SH-SY5Y (cell line): ENCODE results near the gene MMP3.

Experiments
- GATA2 ChIP-seq: IDR thresholded peaks from 2 replicates; pipeline ENCODE4 v1.6.1; 2011; ENCODE audit warnings: mild to moderate bottlenecking, low read depth, low read length
- GATA3 ChIP-seq: IDR thresholded peaks from 2 replicates; pipeline ENCODE4 v1.6.1; 2011; ENCODE audit warnings: low read depth, mild to moderate bottlenecking, low read length, moderate library complexity

The MMP3 gene

GRCh38 chr11:102812188-102812587 is 31.2 kb downstream of the MMP3 start:
- TF ChIP-seq GATA3, result no peak
- no peak for TF ChIP-seq GATA2

GRCh38 chr11:102810950-102811660 is 32.3 kb downstream of the MMP3 start:
- TF ChIP-seq GATA3 (no peak), GATA2 (no peak)

- TF ChIP-seq GATA2 (no peak), GATA3 (no peak)
Measured at GRCh38 chr11:102809971-102810370, 33.4 kb downstream of the MMP3 start.

GRCh38 chr11:102807921-102808320 is 35.5 kb downstream of the MMP3 start:
- TF ChIP-seq GATA3 (no peak), GATA2 (no peak)

GRCh38 chr11:102806296-102806695 is 37.1 kb downstream of the MMP3 start:
- TF ChIP-seq GATA3 (no peak), GATA2 (no peak)

- no peak for TF ChIP-seq GATA3
- no peak for TF ChIP-seq GATA2
Measured at GRCh38 chr11:102802341-102802740, 41.1 kb downstream of the MMP3 start.

GRCh38 chr11:102800767-102801166 is 42.6 kb downstream of the MMP3 start:
- TF ChIP-seq GATA3, result no peak
- no peak for TF ChIP-seq GATA2

- no peak for TF ChIP-seq GATA3
- TF ChIP-seq GATA2, result no peak
Measured at GRCh38 chr11:102799681-102800340, 43.6 kb downstream of the MMP3 start.

- no peak for TF ChIP-seq GATA2
- TF ChIP-seq GATA3, result no peak
Measured at GRCh38 chr11:102798012-102798746, 45.2 kb downstream of the MMP3 start, which contains the start of gene MMP1. Gene MMP1, minus strand, starts transcription at chr11:102798160. Its CDS starts 68 bp downstream, at chr11:102798092.

GRCh38 chr11:102794382-102794781 is 49.0 kb downstream of the MMP3 start:
- TF ChIP-seq GATA3 (no peak), GATA2 (no peak)

- no peak for TF ChIP-seq GATA3
- no peak for TF ChIP-seq GATA2
Measured at GRCh38 chr11:102793677-102794290, 49.6 kb downstream of the MMP3 start.

- no peak for TF ChIP-seq GATA3
- no peak for TF ChIP-seq GATA2
Measured at GRCh38 chr11:102792604-102793003, 50.8 kb downstream of the MMP3 start.

GRCh38 chr11:102791271-102792036 is 52.0 kb downstream of the MMP3 start:
- TF ChIP-seq GATA2 (no peak), GATA3 (no peak)
